ENCODE results near the gene TXNIP. TPM values are rescaled to one million over a fixed set of nuclear protein-coding genes. Genes with fewer than 3 reads are reported as not detected.
A peak's percentile ranks its signal among the peaks of the same experiment; 100 is the strongest.

Gene TXNIP
- total RNA-seq, 1 donor from 2014 or later: 213 TPM

- no peak overlapping the region for H2AFZ ChIP-seq (replicated peaks)
- H3K4me3 ChIP-seq: no peak overlapping the region
- Mint-ChIP-seq H3K4me1 (peaks cover 46% of the 10 kb centered on the region), H3K9me3 (no peaks in the 10 kb centered on the region), H3K27me3 (ENCODE audit: insufficient read depth, low read depth) (no peaks in the 10 kb centered on the region), H3K36me3 (peaks cover 10% of the 10 kb centered on the region), H3K27ac (no peak overlapping the region), H3K4me3 (no peak overlapping the region)
- TF ChIP-seq CTCF (IDR thresholded peaks at IDR 0.05): no peak
- peaks cover 8% of the 10 kb centered on the region for H3F3A ChIP-seq (ENCODE audit: low read depth)
- peaks cover 26% of the 10 kb centered on the region for H3K27me3 ChIP-seq
- H3K36me3 ChIP-seq: no peaks in the 10 kb centered on the region
- H3K79me2 ChIP-seq (ENCODE audit: low read depth): no peaks in the 10 kb centered on the region
- H4K20me1 ChIP-seq (ENCODE audit: low read depth): no peaks in the 10 kb centered on the region
- H3K9ac ChIP-seq: no peak overlapping the region
- no peak overlapping the region for H3K27ac ChIP-seq
- no peaks in the 10 kb centered on the region for H3K9me3 ChIP-seq (ENCODE audit: low read depth)
- DNase-seq (ENCODE audit: low spot score): no peak
- H3K4me2 ChIP-seq: no peak overlapping the region
- peaks cover 5% of the 10 kb centered on the region for H3K4me1 ChIP-seq
Observed at GRCh38 chr1:145952903-145953302, 43.5 kb downstream of the TXNIP start.

- Histone ChIP-seq H3K79me2 (ENCODE audit: low read depth) (no peaks in the 10 kb centered on the region), H3K4me2 (no peak overlapping the region), H2AFZ (replicated peaks) (no peak overlapping the region), H3K9me3 (ENCODE audit: low read depth) (no peaks in the 10 kb centered on the region), H3K27me3 (peaks cover 18% of the 10 kb centered on the region), H3K4me3 (no peak overlapping the region), H4K20me1 (ENCODE audit: low read depth) (no peaks in the 10 kb centered on the region), H3K27ac (no peak overlapping the region), H3F3A (ENCODE audit: low read depth) (no peaks in the 10 kb centered on the region), H3K4me1 (no peaks in the 10 kb centered on the region), H3K9ac (no peak overlapping the region), H3K36me3 (no peaks in the 10 kb centered on the region)
- Mint-ChIP-seq H3K27me3 (ENCODE audit: insufficient read depth, low read depth) (no peaks in the 10 kb centered on the region), H3K27ac (peak overlapping the region; percentile 69), H3K36me3 (peaks cover 15% of the 10 kb centered on the region), H3K4me3 (no peak overlapping the region), H3K4me1 (peaks cover 44% of the 10 kb centered on the region), H3K9me3 (no peaks in the 10 kb centered on the region)
- TF ChIP-seq CTCF (IDR thresholded peaks at IDR 0.05) (no peak), EZH2phosphoT487 (IDR thresholded peaks at IDR 0.05) (no peak), EZH2 (IDR thresholded peaks at IDR 0.05) (no peak)
- DNase-seq (ENCODE audit: low spot score): no peak
Observed at GRCh38 chr1:145951526-145951925, 44.9 kb downstream of the TXNIP start.

GRCh38 chr1:145949219-145949618 lies 47.2 kb downstream of the TXNIP start:
- H3K9me3 ChIP-seq (ENCODE audit: low read depth): no peaks in the 10 kb centered on the region
- no peak overlapping the region for H3K4me2 ChIP-seq
- no peaks in the 10 kb centered on the region for H3F3A ChIP-seq (ENCODE audit: low read depth)
- peaks cover 19% of the 10 kb centered on the region for H3K36me3 Mint-ChIP-seq
- H3K4me1 Mint-ChIP-seq: peaks cover 28% of the 10 kb centered on the region
- no peaks in the 10 kb centered on the region for H3K4me1 ChIP-seq
- no peak overlapping the region for H2AFZ ChIP-seq (replicated peaks)
- H3K4me3 Mint-ChIP-seq: no peak overlapping the region
- no peak overlapping the region for H3K27ac ChIP-seq
- no peak overlapping the region for H3K27ac Mint-ChIP-seq
- H3K9ac ChIP-seq: no peak overlapping the region
- H3K4me3 ChIP-seq: no peak overlapping the region
- H3K9me3 Mint-ChIP-seq: no peaks in the 10 kb centered on the region
- DNase-seq (ENCODE audit: low spot score): no peak
- no peaks in the 10 kb centered on the region for H4K20me1 ChIP-seq (ENCODE audit: low read depth)
- no peaks in the 10 kb centered on the region for H3K79me2 ChIP-seq (ENCODE audit: low read depth)
- no peaks in the 10 kb centered on the region for H3K27me3 Mint-ChIP-seq (ENCODE audit: insufficient read depth, low read depth)
- no peak for TF ChIP-seq CTCF (IDR thresholded peaks at IDR 0.05)
- TF ChIP-seq EZH2 (IDR thresholded peaks at IDR 0.05): no peak
- no peak for TF ChIP-seq EZH2phosphoT487 (IDR thresholded peaks at IDR 0.05)
- no peaks in the 10 kb centered on the region for H3K36me3 ChIP-seq
- H3K27me3 ChIP-seq: no peaks in the 10 kb centered on the region

- Histone ChIP-seq H3K4me1 (no peaks in the 10 kb centered on the region), H2AFZ (replicated peaks) (no peak overlapping the region), H3K27ac (no peak overlapping the region), H3K27me3 (no peaks in the 10 kb centered on the region), H3K9ac (no peak overlapping the region), H3K36me3 (no peaks in the 10 kb centered on the region), H4K20me1 (ENCODE audit: low read depth) (no peaks in the 10 kb centered on the region), H3K9me3 (ENCODE audit: low read depth) (no peaks in the 10 kb centered on the region), H3F3A (ENCODE audit: low read depth) (no peaks in the 10 kb centered on the region), H3K4me3 (no peak overlapping the region), H3K79me2 (ENCODE audit: low read depth) (no peaks in the 10 kb centered on the region), H3K4me2 (no peak overlapping the region)
- DNase-seq (ENCODE audit: low spot score): no peak
- Mint-ChIP-seq H3K9me3 (no peaks in the 10 kb centered on the region), H3K27me3 (ENCODE audit: insufficient read depth, low read depth) (no peaks in the 10 kb centered on the region), H3K36me3 (peaks cover 22% of the 10 kb centered on the region), H3K4me1 (peaks cover 26% of the 10 kb centered on the region), H3K27ac (no peak overlapping the region), H3K4me3 (no peak overlapping the region)
- TF ChIP-seq EZH2 (IDR thresholded peaks at IDR 0.05): no peak
- no peak for TF ChIP-seq CTCF (IDR thresholded peaks at IDR 0.05)
- no peak for TF ChIP-seq EZH2phosphoT487 (IDR thresholded peaks at IDR 0.05)
Observed at GRCh38 chr1:145947551-145947950, 48.8 kb downstream of the TXNIP start.

All from neural progenitor cell (in vitro differentiated cells).